Right ventricle myocardium superior (tissue), 1 donor: ENCODE measurements around the gene NIBAN1. TPM values are rescaled to one million over a fixed set of nuclear protein-coding genes. Genes with fewer than 3 reads are reported as not detected.

ENCODE experiments used
- ATAC-seq: fragments of 200-7000 bp; cut with Tn5 transposase; one replicate; pipeline ENCODE4 v1.9.1; 2020; ENCODE audit warnings: mild to moderate bottlenecking; ENCODE audit not compliant: poor library complexity
- DNase-seq: peaks from one replicate; pipeline ENCODE4 v3.0.0-alpha.2; 2020
- intact Hi-C: fragments of 100-400 bp; cut with DNase I; formaldehyde crosslinking; loops from one replicate; pipeline ENCODE4 v1.11.2; 2022
- total RNA-seq: library from RNA; stranded (reverse); fragmentation: NEBNext Ultra II Directional; extraction: Animal tissue kit (Norgen Biotek cat#: 25700); gene quantifications from one replicate; pipeline ENCODE4 v1.2.1, GENCODE V29; 2021
- donor health status: DM: no; HTN: yes; CAD: no; lungs with severe emphysema.

The NIBAN1 gene
- total RNA-seq, 1 donor from 2014 or later, result 317 TPM

DNA sequence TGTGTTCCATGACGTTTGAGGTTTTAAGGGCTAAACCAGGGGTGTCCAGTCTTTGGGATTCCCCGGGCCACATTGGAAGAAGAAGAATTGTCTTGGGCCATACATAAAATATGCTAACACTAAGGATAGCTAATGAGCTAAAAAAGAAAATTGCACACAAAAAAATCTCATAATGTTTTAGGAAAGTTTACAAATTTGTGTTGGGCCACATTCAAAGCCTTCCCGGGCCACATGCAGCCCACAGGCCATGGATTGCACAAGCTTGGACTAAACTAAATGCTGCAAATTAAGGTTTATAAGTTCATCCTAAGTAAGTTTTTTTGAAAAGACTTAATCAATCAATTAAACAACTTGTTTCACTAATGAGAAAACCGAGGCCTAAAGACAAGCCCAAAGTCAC is 21.9 kb downstream of the NIBAN1 start:
- DNase-seq (no peak), ATAC-seq (no peak)
- intact Hi-C loops, result no loop called here

GRCh38 chr1:184951788-184952187 is 22.5 kb downstream of the NIBAN1 start:
- intact Hi-C loops, result no loop called here
- DNase-seq (no peak), ATAC-seq (no peak)

- ATAC-seq (no peak), DNase-seq (no peak)
- intact Hi-C loops, result no loop called here
These were observed 23.4 kb downstream of the NIBAN1 start for GRCh38 chr1:184950906-184951305.

DNA sequence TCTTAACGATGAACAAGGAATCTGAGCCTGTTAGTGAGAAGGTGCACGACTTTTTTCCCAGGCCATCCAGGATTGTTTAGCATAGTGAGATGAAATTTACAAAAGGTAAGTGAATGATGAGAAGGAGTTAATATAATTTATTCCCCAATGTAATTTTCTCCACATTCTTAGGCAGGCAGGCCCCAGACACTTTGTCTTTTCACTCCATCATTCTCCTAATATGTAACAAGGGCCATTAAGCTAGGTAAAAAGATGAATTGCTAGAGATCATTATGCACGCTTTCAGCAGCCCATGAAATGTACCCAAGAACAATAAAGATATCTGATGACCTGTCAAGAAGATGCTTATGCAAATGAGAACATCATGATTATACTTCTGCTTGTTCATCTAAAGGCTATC is 24.1 kb downstream of the NIBAN1 start:
- DNase-seq, result no peak
- ATAC-seq, result no peak
- intact Hi-C loops, result no loop called here

GRCh38 chr1:184947497-184948256 is 26.6 kb downstream of the NIBAN1 start:
- DNase-seq, result no peak
- ATAC-seq, result no peak
- intact Hi-C loops, result no loop called here

DNA sequence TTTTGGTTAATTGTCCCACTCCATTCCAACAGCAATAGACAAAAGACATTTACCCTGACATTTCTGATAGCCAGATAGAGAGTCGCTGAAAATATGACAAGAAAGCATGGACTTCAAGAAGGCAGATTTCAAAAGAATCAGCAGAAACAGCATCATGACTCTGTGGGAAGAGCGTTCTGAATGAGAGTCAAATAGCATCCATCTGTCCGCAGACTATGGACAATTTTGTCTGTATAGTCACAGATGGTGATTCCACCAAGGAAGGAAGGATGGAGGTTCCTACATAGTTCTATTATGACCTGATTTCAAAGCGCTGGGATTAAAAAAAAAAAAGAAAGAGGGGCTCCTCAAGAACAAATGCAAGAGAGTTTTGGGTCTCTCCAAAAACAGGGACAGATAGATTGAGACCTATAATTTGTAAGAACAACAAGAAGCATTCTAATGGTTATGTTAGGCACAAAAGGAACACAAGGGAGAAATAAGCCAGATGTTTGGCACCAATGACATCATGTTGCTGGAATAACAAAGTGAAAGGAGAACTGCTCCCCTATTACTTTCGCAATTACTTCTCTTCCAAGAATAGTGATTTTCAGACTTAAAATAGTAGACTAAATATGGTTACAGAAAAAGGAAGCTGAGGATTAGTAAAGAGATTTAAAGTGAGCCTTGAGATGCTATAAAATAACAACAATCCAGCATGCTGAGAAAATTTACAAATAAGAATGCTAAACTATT is 28.5 kb downstream of the NIBAN1 start:
- intact Hi-C loops, result no loop called here
- ATAC-seq, result peak; percentile 80
- no peak for DNase-seq

- DNase-seq (no peak), ATAC-seq (peak; percentile 60)
- intact Hi-C loops, result no loop called here
These were observed 29.3 kb downstream of the NIBAN1 start for GRCh38 chr1:184945029-184945428.

DNA sequence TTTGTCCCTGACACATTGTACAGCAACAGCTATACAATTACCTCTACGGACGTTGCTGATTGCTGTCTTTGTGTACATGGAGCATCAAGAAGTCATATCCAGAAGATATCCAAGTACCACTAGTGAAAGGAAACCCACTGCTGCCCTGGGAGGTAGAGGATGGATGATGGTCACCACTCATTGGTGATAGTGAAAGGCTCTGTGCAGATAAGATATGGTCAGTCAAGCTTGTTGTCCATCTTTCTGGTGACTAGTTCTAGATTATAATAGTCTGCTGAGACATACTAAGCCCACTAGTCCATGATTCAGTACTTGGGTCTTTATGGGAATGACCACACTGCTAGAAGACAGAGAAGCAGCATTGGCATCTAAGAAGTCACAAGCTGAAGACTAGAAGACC is 30.3 kb downstream of the NIBAN1 start:
- no peak for ATAC-seq
- intact Hi-C loops, result no loop called here
- no peak for DNase-seq

- ATAC-seq (no peak), DNase-seq (no peak)
- intact Hi-C loops, result no loop called here
These were observed 32.6 kb downstream of the NIBAN1 start for GRCh38 chr1:184941735-184942134.

GRCh38 chr1:184941410-184941733 is 32.9 kb downstream of the NIBAN1 start:
- ATAC-seq, result no peak
- no peak for DNase-seq
- intact Hi-C loops, result no loop called here

DNA sequence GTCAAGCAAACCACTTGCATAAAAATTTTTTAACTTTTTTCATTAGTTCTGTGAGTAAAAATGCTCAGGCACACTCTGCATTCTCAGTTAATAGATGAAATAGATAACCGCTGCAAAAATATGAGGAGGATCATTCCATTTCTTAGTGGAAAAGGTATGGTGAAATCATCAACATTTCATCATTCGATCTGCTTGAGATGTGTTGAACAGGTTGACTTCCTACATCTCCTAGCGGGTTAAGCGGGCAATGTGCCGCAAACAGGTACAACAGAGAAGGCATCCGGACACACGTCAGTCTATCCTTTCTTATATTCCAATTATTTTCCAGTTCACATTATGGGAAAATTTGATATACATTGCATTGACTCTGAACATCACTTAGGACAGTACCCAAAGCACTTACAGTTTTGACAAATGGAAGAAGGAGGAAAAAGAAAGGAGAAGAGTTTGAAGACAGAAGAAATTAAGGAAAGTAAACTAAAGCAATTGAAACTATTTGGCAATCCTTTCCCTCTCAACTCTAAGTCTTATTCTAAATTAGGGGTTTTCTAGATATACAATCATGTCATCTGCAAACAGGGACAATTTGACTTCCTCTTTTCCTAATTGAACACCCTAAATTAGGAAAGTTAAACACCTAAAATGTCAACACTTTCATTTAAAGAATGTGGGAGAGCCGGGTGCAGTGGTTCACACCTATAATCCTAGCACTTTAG is 33.5 kb downstream of the NIBAN1 start:
- intact Hi-C loops, result no loop called here
- ATAC-seq (no peak), DNase-seq (no peak)

GRCh38 chr1:184940226-184940625 is 34.1 kb downstream of the NIBAN1 start:
- intact Hi-C loops, result no loop called here
- no peak for DNase-seq
- no peak for ATAC-seq

- peak; percentile 6 for ATAC-seq
- DNase-seq, result no peak
- intact Hi-C loops, result no loop called here
These were observed 36.6 kb downstream of the NIBAN1 start for GRCh38 chr1:184937729-184938128.

DNA sequence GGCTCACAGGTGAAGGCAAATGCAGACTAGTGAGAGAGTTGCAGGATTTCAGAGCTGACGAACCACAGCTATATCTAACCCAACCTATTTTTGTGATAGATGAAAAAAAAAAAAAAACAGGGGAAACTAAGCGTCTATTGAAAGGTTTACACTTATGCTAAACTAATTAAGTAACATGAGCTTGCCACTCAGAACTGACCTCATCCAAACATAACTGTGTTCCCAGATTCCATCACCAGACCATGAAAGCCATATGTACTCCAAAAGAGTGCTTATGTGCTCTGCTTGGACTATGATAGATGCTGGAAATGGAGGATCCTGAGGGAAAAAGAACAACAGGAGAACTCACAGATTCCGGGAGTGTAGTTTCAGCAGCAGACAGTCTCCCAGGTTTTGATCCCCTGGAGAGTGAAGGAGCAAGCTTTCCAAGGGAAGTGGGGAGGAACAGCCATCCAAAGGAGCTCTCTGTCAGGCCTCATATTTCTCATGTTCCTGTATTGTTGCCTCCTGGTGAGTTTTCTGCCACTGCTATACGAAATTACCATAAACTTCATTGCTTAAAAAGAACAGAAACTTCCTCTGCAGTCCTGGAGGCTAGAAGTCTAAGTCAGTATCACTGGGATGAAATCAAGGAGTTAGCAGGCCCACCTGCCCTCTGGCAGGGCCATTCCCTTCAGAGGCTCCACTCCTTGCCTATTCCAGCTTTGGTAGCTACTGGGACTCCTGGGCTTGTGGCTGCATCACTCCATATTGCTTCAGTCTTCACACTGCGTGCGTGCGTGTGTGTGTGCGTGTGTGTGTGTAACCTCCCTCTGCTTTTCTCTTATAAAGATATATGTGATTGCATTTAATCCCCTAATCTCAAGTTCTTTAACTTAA is 38.1 kb downstream of the NIBAN1 start:
- DNase-seq (no peak), ATAC-seq (peak; percentile 56)
- intact Hi-C loops, result no loop called here

- DNase-seq (no peak), ATAC-seq (no peak)
- intact Hi-C loops, result no loop called here
These were observed 40.4 kb downstream of the NIBAN1 start for GRCh38 chr1:184933944-184934343.

DNA sequence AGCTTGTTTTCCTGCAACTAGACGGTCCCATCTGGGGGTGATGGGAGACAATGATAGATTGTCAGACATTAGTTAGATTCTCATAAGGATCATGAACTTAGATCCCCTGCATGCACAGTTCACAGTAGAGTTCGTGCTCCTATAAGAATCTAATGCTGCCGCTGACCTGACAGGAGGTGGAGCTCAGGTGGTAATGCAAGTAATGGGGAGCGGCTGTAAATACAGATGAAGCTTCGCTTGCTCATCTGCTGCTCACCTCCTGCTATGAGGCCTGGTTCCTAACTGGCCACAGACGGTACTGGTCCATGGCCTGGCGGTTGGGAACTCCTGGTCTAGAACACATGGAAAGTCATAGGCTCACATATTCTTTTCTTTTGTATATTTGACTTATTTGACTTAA is 42.0 kb downstream of the NIBAN1 start:
- intact Hi-C loops, result no loop called here
- no peak for DNase-seq
- ATAC-seq, result no peak

- DNase-seq, result no peak
- no peak for ATAC-seq
- intact Hi-C loops, result no loop called here
These were observed 42.7 kb downstream of the NIBAN1 start for GRCh38 chr1:184931566-184931965.

DNA sequence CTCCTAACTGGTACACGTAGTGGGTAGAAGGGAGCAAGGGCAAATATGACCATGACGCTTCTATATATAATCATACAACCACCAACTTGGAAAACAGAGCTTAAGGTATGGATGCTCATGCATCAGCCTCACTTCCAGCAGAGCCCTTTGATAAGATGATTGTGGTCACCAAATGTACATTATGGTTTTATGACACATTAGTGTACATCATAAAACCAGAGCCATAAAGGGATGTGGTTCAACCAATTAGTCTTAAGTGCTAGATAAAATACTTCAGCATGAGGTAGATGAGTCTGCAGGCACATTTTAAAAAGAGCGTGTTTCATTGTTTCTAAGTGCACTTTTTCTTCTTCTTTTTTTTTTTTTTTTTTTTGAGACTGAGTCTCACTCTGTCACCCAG is 43.7 kb downstream of the NIBAN1 start:
- ATAC-seq (no peak), DNase-seq (no peak)
- intact Hi-C loops, result no loop called here

DNA sequence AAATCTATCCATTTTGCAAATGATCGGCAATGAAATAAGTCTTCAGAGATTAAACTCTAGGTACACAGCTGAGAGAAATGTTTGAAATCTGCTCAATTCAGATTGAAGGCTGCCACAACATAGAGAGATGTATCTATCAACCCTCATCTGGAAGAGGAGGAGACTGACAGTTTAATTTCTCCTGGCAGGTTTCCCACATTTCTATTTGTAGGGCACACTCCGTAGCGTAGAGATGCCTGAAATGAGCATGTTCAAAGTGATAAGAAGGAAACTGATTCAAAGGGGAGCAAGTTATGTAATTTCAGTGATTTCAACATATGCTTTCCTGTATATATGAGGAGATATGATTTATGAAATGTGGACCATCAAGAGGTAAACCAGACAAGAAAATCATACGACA is 44.1 kb downstream of the NIBAN1 start:
- intact Hi-C loops, result no loop called here
- ATAC-seq, result peak; percentile 33
- no peak for DNase-seq
